OCI-LY1 (cell line): ENCODE data around the gene FANCC.
A peak's percentile ranks its signal among the peaks of the same experiment; 100 is the strongest.

ENCODE experiments used
- H2AFZ ChIP-seq: fragments of 200-600 bp; sonication (generic), shearing (Covaris generic); 2 replicates; pipeline ENCODE4 v1.6.0; 2014; ENCODE audit warnings: antibody characterized with exemption, mild to moderate bottlenecking, low read length
- H3F3A ChIP-seq: fragments of 200-600 bp; sonication (generic), shearing (Covaris generic); 2 replicates; pipeline ENCODE4 v1.6.0; 2014; ENCODE audit warnings: mild to moderate bottlenecking, antibody characterized with exemption, low read length, moderate library complexity; ENCODE audit not compliant: insufficient read depth
- H3K27ac ChIP-seq: fragments of 200-600 bp; sonication (generic); 2 replicates; pipeline ENCODE4 v1.5.1; 2014; ENCODE audit warnings: low read length, mixed run types, mild to moderate bottlenecking, low read depth; ENCODE audit not compliant: poor library complexity, severe bottlenecking
- H3K27me3 ChIP-seq: fragments of 200-600 bp; sonication (generic); 2 replicates; pipeline ENCODE4 v1.6.0; 2014; ENCODE audit warnings: antibody characterized with exemption, mild to moderate bottlenecking, low read length, moderate library complexity; ENCODE audit not compliant: insufficient read depth
- H3K36me3 ChIP-seq: fragments of 200-600 bp; sonication (generic); 2 replicates; pipeline ENCODE4 v1.6.1; 2014; ENCODE audit warnings: mild to moderate bottlenecking, antibody characterized with exemption, low read length, moderate library complexity, mixed read lengths; ENCODE audit not compliant: insufficient read depth
- H3K4me1 ChIP-seq: fragments of 200-600 bp; sonication (generic); 2 replicates; pipeline ENCODE4 v1.5.1; 2014; ENCODE audit warnings: mild to moderate bottlenecking, low read length, moderate library complexity; ENCODE audit not compliant: insufficient read depth, severe bottlenecking
- H3K4me2 ChIP-seq: fragments of 200-600 bp; sonication (generic), shearing (Covaris generic); 2 replicates; pipeline ENCODE4 v1.6.1; 2014; ENCODE audit warnings: low read length
- H3K4me3 ChIP-seq: fragments of 200-600 bp; sonication (generic); 2 replicates; pipeline ENCODE4 v1.5.1; 2014; ENCODE audit warnings: low read length, low read depth, mild to moderate bottlenecking, mixed read lengths; ENCODE audit not compliant: poor library complexity, severe bottlenecking
- H3K79me2 ChIP-seq: fragments of 200-600 bp; shearing (Covaris generic); 2 replicates; pipeline ENCODE4 v1.6.1; 2016; ENCODE audit warnings: mixed run types, low read length, mixed read lengths; ENCODE audit not compliant: insufficient read depth
- H3K9ac ChIP-seq: fragments of 200-600 bp; sonication (generic), shearing (Covaris generic); 2 replicates; pipeline ENCODE4 v1.6.1; 2014; ENCODE audit warnings: mild to moderate bottlenecking, low read length, mixed read lengths
- H3K9me2 ChIP-seq: fragments of 200-600 bp; sonication (generic), shearing (Covaris generic); 2 replicates; pipeline ENCODE4 v1.6.1; 2014; ENCODE audit warnings: low read depth, mild to moderate bottlenecking, low read length, mixed read lengths
- H3K9me3 ChIP-seq: fragments of 200-600 bp; shearing (Covaris generic); 2 replicates; pipeline ENCODE4 v1.6.1; 2014; ENCODE audit warnings: low read length, mixed read lengths
- H4K20me1 ChIP-seq: fragments of 200-600 bp; sonication (generic), shearing (Covaris generic); 2 replicates; pipeline ENCODE4 v1.6.0; 2016; ENCODE audit warnings: mild to moderate bottlenecking, low read length; ENCODE audit not compliant: insufficient read depth
- EZH2 ChIP-seq: fragments of 200-600 bp; sonication (generic), shearing (Covaris generic); IDR thresholded peaks from 2 replicates; pipeline ENCODE4 v1.8.0; 2017; ENCODE audit warnings: borderline replicate concordance, mixed run types, mild to moderate bottlenecking, antibody characterized with exemption, low read length, moderate library complexity, mixed read lengths
- TF ChIP-seq, protein P1 (sequence below): fragments of 200-600 bp; sonication (generic), shearing (Covaris generic); IDR thresholded peaks from 2 replicates; pipeline ENCODE4 v1.5.1; 2017; ENCODE audit warnings: mild to moderate bottlenecking, antibody characterized with exemption, low read length, moderate library complexity, mixed read lengths

The FANCC gene

GRCh38 chr9:95316274-95316673 is 1.2 kb downstream of the FANCC start:
- peak overlapping the region; percentile 74 for H3K4me3 ChIP-seq
- H3K9ac ChIP-seq = peak overlapping the region; percentile 81
- no peaks in the 10 kb centered on the region for H3K9me2 ChIP-seq
- H3K9me3 ChIP-seq = no peaks in the 10 kb centered on the region
- no peaks in the 10 kb centered on the region for H3K79me2 ChIP-seq
- no peaks in the 10 kb centered on the region for H3K27me3 ChIP-seq
- TF ChIP-seq, protein P1, sequence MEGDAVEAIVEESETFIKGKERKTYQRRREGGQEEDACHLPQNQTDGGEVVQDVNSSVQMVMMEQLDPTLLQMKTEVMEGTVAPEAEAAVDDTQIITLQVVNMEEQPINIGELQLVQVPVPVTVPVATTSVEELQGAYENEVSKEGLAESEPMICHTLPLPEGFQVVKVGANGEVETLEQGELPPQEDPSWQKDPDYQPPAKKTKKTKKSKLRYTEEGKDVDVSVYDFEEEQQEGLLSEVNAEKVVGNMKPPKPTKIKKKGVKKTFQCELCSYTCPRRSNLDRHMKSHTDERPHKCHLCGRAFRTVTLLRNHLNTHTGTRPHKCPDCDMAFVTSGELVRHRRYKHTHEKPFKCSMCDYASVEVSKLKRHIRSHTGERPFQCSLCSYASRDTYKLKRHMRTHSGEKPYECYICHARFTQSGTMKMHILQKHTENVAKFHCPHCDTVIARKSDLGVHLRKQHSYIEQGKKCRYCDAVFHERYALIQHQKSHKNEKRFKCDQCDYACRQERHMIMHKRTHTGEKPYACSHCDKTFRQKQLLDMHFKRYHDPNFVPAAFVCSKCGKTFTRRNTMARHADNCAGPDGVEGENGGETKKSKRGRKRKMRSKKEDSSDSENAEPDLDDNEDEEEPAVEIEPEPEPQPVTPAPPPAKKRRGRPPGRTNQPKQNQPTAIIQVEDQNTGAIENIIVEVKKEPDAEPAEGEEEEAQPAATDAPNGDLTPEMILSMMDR = no peak
- TF ChIP-seq EZH2 = no peak
- no peaks in the 10 kb centered on the region for H3F3A ChIP-seq
- H4K20me1 ChIP-seq = no peaks in the 10 kb centered on the region
- no peak overlapping the region for H2AFZ ChIP-seq
- peaks cover 25% of the 10 kb centered on the region for H3K4me1 ChIP-seq
- peak overlapping the region; percentile 47 for H3K27ac ChIP-seq
- H3K4me2 ChIP-seq = peak overlapping the region; percentile 80
- H3K36me3 ChIP-seq = no peaks in the 10 kb centered on the region

GRCh38 chr9:95315108-95315746 is 2.3 kb downstream of the FANCC start:
- Histone ChIP-seq H3K9me3 (no peaks in the 10 kb centered on the region), H3K36me3 (no peaks in the 10 kb centered on the region), H3K79me2 (no peaks in the 10 kb centered on the region), H3K4me3 (no peak overlapping the region), H4K20me1 (no peaks in the 10 kb centered on the region), H2AFZ (no peak overlapping the region), H3K27ac (no peak overlapping the region), H3K9me2 (no peaks in the 10 kb centered on the region), H3K4me1 (peaks cover 25% of the 10 kb centered on the region), H3F3A (no peaks in the 10 kb centered on the region), H3K9ac (peak overlapping the region; percentile 81; the same call in 1 of the 2 replicates), H3K27me3 (no peaks in the 10 kb centered on the region), H3K4me2 (peak overlapping the region; percentile 80; the same call in 1 of the 2 replicates)
- TF ChIP-seq, protein P1 = no peak
- TF ChIP-seq EZH2 = no peak

- Histone ChIP-seq H3K4me2 (peak overlapping the region; percentile 54; the same call in 1 of the 2 replicates), H2AFZ (no peak overlapping the region), H3K4me3 (peak overlapping the region; percentile 39), H3K27ac (no peak overlapping the region), H3K79me2 (no peaks in the 10 kb centered on the region), H3F3A (no peaks in the 10 kb centered on the region), H3K9me3 (no peaks in the 10 kb centered on the region), H3K36me3 (no peaks in the 10 kb centered on the region), H3K4me1 (peaks cover 25% of the 10 kb centered on the region), H3K9me2 (no peaks in the 10 kb centered on the region), H3K9ac (no peak overlapping the region; the same call in 1 of the 2 replicates), H4K20me1 (no peaks in the 10 kb centered on the region), H3K27me3 (no peaks in the 10 kb centered on the region)
- TF ChIP-seq, protein P1 = no peak
- no peak for TF ChIP-seq EZH2
Observed at GRCh38 chr9:95313010-95313498, 4.5 kb downstream of the FANCC start.
